Fibroblast of pulmonary artery (primary cell): Measurements from ENCODE around the gene BBLN.
"Not testable (repeated sequence)": the region's sequence is repeated elsewhere in the genome, so short reads cannot be mapped to it uniquely, and the experiment has no call there.

ENCODE experiments used
- DNase-seq: peaks from one replicate; pipeline ENCODE4 v3.0.0-alpha.2; 2010; ENCODE audit warnings: low read depth
- H3K4me3 ChIP-seq: replicated peaks from 2 replicates; pipeline ENCODE4 v1.5.1; 2011; ENCODE audit warnings: low read depth, mild to moderate bottlenecking, control low read depth, low read length, moderate library complexity
- TF ChIP-seq, protein P1 (sequence below): IDR thresholded peaks from 2 replicates; pipeline ENCODE4 v1.5.1; 2011; ENCODE audit warnings: mild to moderate bottlenecking, control low read depth, low read length, inconsistent platforms; ENCODE audit errors: missing control alignments

The BBLN gene, protein sequence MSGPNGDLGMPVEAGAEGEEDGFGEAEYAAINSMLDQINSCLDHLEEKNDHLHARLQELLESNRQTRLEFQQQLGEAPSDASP

DNA sequence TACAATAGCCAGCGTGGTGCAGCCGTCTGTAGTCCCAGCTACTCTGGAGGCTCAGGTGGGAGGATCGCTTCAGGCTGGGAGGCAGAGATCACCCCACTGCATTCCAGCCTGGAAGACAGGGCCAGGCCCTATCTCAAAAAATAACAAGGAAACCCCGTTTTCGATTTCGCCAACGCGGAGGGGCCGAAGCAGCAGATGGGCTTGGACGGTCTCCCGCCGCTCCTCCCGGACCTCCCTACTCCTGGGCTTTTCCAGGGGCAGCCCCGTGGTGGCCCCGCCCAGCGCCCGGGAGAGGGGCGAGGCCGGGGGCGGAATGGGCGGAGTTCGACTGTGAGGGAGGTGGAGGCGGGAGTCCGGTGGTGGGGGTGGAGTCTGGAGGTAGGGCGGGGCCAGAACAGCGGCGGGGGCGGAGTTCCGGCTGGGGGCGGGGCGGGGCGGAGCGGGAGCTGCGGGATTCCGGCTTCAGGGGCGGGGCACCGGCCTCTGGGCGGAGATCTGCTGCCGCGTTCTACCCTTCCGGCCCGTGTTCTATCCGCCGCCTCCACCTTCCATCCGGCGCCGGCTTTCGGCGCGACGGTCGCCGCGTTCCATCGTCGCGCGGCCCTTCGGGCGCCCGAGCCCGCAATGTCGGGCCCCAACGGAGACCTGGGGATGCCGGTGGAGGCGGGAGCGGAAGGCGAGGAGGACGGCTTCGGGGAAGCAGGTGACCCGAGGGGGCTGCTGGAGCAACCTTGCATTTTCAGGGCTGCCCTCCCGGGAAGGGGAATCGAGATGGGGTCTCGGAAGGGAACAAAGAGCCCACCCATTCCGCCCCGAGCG, at the start of gene BBLN:
Gene BBLN (plus strand): TSS at position 482 of the 819 bp plus-strand sequence. CDS start 143 bp downstream, at position 625.
- TF ChIP-seq, protein P1, sequence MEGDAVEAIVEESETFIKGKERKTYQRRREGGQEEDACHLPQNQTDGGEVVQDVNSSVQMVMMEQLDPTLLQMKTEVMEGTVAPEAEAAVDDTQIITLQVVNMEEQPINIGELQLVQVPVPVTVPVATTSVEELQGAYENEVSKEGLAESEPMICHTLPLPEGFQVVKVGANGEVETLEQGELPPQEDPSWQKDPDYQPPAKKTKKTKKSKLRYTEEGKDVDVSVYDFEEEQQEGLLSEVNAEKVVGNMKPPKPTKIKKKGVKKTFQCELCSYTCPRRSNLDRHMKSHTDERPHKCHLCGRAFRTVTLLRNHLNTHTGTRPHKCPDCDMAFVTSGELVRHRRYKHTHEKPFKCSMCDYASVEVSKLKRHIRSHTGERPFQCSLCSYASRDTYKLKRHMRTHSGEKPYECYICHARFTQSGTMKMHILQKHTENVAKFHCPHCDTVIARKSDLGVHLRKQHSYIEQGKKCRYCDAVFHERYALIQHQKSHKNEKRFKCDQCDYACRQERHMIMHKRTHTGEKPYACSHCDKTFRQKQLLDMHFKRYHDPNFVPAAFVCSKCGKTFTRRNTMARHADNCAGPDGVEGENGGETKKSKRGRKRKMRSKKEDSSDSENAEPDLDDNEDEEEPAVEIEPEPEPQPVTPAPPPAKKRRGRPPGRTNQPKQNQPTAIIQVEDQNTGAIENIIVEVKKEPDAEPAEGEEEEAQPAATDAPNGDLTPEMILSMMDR, result no peak
- peak; percentile 91 for DNase-seq
- peak within 1 kb of the TSS; percentile 85 for H3K4me3 ChIP-seq

DNA sequence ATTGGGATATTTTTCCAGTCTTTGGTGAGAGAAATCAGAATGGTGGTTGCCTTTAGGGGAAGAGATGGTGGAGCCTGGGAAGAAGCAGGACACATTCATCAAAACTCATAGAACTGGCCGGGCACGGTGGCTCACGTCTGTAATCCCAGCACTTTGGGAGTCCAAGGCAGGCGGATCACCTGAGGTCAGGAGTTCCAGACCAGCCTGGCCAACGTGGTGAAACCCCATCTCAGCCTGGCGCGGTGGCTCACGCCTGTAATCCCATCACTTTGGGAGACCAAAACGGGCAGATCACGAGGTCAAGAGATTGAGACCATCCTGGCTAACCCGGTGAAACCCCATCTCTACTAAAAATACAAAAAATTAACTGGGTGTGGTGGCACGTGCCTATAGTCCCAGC, 48.3 kb upstream of the BBLN start:
- not testable (repeated sequence) for H3K4me3 ChIP-seq, DNase-seq

DNA sequence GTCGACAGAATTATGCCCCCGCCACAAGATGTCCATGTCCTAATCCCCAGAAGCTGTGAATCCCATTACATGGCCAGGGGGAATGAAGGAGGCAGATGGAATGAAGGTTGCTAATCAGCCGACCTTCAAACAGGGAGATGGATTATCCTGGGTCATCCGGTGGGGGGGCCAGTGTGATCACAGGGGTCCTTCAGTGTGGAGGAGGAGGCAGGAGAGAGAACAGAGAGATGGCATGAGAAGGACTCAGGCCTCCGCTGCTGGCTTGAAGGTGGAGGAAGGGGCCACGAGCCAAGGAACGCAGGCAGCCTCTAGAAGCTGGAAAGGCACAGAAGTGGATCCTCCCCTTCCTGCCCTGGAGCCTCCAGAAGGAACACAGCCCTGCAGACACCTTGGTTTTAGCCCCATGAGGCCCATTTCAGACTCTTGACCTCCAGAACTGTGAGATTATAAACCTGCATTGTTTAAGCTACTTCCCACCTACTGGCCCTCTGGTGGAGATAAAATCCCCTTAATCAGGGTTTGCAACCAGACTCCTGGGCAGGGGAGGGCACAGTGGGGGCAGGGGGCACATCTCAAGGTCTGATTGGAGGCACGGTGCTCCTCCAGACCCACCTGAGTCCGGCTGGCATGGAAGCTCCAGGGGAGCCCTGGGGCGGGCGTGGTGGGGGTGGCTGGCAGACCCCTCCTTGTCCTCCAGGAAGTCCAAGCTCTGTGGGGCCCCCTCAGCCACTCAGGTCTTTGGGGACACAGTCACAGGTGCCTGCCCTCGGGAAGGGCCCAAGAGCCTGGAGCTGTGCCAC, 46.3 kb upstream of the BBLN start:
- TF ChIP-seq, protein P1, result no peak
- H3K4me3 ChIP-seq, result no peak overlapping the region
- no peak for DNase-seq

DNA sequence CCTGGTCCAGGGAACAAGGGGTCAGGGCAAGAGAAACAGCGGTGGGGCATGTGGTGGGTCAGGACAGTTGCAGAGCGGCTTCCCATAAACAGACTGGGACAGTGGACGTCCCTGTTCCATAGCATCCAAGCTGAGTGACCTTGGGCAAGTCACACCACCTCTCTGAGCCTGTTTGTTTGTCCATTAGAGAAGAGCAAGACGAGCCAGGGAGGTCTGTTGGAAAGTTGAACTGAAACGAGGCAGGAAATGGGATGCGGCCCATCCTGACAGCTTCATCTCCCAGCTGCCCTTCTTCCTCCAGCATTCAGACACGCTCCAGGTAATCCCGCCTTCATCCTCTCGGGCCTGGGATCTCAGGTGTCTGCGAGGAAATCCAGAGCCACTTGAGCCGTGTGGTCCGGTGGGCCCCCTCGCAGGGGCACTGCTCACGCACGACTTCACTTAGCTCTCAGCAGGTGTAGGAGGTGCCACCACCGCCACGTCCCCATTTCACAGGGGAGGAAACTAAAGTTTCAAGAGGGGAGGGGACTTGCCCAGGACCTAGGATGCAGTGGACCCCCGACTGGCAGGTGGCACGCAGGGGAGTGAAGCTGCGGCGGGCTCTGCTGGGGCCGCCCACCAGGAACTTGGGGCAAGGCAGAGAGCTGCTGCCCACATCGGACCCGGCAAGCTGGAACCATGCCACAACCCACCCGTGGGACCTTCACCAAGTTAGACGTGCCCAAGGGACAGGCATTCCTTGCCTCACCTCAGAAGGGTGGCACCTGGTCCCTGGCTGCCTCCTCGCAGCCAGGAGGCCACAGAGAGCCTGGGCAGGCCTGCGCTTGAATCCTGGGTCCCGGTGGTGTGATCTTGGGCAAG, 45.5 kb upstream of the BBLN start:
- TF ChIP-seq, protein P1, result no peak
- no peak for DNase-seq
- H3K4me3 ChIP-seq, result no peak overlapping the region

DNA sequence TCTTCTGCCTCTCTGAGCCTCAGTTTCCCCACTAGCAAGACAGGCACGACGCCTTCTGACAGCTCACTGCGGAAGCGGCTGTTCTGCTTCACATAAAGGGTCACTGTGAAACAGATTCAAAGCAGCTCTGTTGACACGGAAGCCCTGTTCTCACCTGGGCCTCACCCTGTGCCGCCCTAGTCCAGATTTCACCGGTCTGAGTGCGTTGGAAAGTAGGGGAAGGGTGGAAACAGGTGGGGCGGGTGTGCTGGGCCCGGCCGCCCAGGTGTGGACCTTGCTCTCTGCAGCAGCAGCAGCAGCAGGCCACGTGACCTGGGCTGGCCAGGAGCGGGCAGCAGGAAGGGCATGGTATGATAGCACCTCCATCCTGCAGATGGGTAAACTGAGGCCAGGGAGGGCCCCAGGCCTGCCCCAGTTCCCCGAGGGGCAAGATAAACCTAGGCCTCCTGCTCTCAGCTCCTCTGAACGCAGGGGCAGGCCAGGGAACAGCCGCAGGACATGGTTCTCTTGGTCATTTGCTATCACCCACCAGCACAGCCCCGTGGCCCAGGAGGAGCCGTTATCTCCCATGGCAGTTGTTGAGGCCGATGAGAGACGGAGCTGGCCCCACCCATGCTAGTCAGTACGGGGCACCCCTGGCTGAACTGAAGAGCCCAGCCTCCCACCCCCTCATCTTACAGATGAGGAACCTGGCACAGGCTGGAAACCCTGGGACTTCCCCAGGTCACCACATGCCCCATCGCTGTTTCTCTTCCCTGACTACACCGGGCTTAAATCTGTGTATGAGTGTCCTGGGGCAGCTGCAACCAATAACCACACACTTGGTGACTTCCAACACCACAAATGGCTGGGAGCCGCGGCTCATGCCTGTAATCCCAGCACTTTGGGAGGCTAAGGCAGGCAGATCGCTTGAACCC, 44.6 kb upstream of the BBLN start:
- TF ChIP-seq, protein P1, result no peak
- H3K4me3 ChIP-seq, result no peak overlapping the region
- no peak for DNase-seq

DNA sequence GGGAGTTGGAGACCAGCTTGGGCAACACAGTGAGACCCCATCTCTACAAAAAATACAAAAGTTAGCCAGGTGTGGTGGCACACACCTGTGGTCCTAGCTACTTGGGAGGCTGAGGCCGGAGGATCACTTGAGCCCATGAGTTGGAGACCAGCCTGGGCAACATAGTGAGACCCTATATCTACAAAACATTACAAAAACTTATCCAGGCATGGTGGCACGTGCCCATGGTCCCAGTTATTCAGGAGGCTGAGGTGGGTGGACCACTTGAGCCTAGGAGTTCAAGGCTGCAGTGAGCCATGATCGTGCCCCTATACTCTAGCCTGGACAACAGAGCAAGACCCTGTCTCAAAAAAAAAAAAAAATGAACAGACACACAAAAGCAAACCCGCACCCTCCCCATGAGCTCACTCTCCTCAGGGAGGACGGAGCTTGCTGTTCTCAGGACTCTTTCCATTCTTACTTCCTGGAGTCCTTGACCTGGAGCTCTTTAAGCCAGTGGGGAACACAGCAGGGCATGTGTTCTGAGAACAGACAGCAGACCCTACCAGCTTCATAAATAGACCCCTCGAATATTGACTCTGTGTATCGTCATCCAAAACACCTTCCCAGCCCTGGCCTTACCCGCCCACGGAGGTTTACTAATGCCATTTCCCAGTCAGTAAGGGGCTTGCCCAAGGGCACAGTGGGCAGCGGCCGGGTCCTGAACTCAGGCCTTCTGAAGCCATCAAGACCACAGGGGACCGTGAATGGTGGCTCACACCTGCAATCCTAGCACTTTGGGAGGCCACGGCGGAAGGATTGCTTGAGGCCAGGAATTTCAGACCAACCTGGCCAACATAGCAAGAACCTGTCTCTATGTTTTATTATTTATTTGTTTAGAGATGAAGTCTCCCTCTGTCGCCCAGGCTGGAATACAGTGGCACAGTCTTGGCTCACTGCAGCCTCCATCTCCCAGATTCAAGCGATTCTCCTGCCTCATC, 43.7 kb upstream of the BBLN start:
- no peak for DNase-seq
- H3K4me3 ChIP-seq, result no peak overlapping the region
- TF ChIP-seq, protein P1, result no peak
